G401.6 (cell line): ENCODE results near the gene PISD.
"Not testable (repeated sequence)": the region's sequence is repeated elsewhere in the genome, so short reads cannot be mapped to it uniquely, and the experiment has no call there.

Experiments used
- FAIRE-seq: peaks from 2 replicates; lab custom pipeline; 2012; peaks lifted over from hg19 to GRCh38; lab: Jason Lieb, UNC

PISD gene

GRCh38 chr22:31607696-31608095 lies 54.3 kb downstream of the PISD start:
- FAIRE-seq: no peak

DNA sequence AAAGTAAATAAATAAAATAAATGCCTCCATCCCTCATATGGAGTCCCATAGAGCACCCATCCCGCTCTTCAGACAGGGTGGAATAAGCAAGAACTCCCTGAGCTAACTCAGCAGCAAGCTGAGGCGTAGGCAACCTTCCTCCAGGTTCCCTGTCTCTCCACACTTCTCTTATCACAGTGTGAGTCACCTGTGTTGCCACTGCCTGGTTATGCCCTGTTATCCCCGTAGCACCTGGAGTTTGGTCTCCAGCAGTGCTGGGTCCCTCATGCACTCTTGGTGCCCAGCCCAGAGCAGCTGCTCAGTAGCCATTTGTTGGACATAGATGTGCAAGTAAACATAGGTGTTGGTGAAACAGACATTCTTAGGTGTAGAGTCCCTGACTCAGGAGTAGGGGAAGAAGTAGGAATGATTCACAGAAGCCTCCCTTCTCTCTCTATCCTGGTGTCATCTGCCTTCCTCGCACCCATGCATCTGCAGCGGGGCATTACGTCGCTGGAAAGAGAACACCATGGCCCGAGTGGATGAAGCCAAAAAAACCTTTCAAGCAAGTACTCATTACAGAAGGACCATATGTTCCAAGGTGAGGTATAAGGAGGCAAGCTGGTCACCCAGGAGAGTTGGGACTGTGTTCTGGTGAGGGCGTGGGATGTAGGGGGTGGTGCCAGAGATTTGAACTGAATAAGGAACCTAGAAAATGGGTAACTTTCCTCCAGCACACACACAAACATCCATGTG lies 56.0 kb downstream of the PISD start:
- FAIRE-seq: no peak

- FAIRE-seq: no peak
These were observed 57.0 kb downstream of the PISD start for GRCh38 chr22:31604746-31605705.

GRCh38 chr22:31604137-31604705 lies 57.8 kb downstream of the PISD start:
- no peak for FAIRE-seq

- no peak for FAIRE-seq
These were observed 58.4 kb downstream of the PISD start for GRCh38 chr22:31603574-31603973.

GRCh38 chr22:31603081-31603525 lies 58.9 kb downstream of the PISD start:
- FAIRE-seq: no peak

DNA sequence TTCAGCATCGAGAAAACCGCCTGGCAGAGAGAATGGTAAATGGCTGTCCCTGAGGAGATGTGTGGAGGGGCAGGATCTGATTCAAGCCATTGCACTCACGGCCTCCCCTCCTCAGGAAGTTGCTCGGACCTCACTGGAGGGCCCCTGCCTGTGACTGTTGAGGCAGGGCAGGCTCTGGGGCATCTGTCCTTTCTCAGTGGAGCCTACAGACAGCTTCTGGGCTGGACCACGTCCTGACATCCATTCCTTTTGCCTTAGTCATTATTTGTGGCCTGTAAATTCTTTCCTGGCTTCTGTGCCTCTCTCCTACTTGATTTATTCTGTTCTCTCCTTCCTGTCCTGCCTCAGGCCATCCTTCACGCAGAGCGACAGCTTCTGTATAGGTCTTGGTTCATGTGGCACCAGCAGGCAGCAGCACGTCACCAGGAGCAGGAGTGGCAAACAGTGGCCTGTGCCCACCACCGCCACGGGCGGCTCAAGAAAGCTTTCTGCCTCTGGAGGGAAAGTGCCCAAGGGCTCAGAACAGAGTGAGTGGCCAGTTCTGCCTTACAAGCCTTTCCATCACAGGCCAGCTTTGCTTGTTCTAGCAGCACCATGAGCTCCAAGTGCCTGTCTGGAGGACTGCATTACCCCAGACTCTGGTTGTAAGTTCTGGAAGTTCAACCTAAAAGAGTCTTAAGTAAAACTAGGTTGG lies 59.6 kb downstream of the PISD start:
- FAIRE-seq: no peak

DNA sequence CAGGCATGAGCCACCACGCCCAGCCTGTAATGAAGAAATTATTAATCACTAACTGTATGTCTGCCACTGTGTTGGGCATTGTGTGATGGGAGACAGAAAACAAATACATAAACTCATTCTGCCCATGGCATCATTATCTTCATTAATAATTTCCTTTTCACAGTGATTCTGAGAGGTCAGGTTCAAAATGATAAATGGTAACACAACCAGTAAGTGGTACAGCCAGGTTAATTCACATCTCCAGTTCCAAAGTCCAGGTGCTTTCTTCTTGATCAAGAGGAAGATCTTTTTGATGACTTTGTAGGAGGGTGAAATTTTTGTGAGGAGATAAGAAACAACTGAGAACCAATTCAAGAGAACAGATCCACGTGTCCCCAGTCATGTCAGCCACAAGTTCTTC lies 66.7 kb downstream of the PISD start:
- FAIRE-seq: no peak

- not testable (repeated sequence) for FAIRE-seq
These were observed 71.9 kb downstream of the PISD start for GRCh38 chr22:31590161-31590560.

- FAIRE-seq: no peak
These were observed 72.9 kb downstream of the PISD start for GRCh38 chr22:31588970-31589675.

- no peak for FAIRE-seq
These were observed 75.7 kb downstream of the PISD start for GRCh38 chr22:31586137-31586920.

DNA sequence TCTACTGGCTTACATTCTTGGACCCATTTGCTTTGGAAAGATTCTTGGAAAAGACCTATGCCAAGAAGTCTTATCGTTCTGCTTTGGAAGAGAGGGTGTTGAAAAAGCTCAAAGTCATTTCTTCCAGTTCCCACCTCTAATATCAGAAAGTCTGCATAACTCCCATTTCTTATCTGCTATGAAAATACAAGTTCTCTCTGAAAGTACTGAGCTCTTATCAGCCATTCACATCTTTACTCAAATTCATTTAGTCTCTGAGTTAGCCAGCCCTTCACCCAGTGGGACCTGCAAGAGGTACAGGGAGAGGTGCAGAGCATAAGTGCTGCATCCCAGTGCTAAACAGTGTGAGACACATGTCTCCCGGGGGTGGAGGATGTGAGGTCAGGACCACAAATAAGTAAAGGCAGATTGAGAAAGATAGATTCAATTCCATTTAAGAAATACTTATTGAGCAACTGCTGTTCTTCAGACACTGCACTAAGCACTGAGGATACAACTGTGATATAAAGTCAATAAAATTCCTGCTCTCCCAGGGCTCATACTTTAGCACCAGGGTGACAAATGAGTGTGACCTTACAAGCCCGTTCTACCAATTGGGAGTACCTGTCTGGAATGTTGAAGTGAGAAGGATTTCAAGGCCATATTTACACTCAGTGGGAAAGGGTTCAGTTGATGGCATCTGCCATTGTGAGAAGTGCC lies 76.7 kb downstream of the PISD start:
- FAIRE-seq: no peak

DNA sequence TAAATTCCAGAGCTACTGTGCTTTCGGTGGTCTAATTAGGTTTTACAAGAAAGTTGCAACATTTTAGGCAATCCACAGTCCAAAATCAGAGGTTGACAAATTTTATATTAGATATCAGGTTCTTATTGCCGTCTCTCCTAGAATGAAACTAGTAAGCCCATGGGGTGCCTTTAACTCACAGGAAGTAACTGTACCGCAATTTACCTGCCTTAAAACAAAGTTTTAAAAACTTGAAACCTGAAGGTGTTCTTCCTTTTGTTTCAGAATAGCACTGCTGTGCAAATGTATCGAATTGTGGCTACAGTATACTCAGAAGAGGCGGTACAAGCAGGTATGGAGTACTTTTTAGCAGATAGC lies 77.2 kb downstream of the PISD start:
- no peak for FAIRE-seq

DNA sequence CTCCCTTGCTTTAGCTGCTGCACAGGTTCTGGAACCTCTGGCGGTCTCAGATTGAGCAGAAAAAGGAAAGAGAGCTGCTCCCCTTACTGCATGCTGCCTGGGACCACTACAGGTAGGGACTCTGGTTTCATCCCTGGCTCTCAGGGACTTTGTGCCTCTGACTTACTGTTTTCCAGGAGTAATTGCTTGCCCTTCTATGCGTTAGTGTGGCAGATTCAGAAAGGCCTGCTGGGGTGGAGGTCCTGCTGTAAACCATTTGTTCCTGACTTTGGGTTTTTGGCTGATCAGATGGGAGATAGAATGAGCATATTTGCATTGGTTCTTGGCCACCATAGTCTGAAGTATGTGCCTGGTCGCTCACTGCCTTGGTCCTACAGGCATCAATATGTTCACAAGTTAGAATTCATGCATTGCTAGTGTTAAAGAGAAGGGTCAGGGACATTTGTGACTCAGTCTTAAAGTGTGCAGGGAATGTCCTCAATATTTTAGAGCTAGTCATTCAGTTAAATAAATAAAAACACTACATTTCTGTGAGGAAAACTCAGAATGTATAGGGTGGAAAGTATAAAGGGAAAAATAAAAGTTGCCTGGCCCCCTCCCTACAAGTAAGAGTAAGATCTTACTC lies 78.0 kb downstream of the PISD start:
- no peak for FAIRE-seq

DNA sequence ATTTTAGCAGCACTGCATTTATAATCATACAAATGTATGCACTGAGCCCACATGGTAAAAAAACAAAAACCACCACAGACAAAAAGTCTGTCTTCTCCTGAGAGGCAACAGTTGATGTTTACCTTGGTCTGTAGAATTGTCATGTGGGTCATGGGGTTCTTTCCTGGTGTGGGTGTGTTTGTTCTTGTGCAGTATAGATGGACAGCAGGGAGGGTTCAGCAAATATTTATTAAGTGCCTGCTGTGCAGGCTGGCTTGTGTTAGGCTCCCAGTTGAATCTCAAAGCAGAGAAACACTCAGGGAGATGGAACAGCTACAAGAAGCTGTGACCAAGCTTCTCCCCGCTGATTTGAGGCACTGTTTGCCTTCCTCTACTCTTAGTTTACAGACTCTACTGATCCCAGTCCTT lies 82.2 kb downstream of the PISD start:
- no peak for FAIRE-seq

DNA sequence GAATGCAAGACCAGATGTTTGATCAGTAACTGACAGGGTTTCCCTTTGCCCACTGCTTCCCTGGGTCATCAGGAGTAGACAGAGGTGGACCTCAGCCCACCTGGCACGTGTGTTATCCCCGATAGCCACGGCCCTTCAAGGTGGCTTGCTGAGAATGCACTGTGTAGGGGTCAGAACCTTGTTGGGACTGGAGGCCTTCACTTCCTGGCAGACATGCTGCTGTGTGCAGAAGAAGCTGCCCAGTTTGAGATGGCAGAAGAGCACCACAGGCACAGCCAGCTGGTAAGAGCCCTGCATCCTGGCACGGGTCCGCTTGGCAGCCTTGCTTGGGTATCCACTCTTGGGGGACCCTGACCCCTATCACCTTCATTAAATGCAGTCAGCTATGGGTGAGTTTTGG lies 83.8 kb downstream of the PISD start:
- no peak for FAIRE-seq

DNA sequence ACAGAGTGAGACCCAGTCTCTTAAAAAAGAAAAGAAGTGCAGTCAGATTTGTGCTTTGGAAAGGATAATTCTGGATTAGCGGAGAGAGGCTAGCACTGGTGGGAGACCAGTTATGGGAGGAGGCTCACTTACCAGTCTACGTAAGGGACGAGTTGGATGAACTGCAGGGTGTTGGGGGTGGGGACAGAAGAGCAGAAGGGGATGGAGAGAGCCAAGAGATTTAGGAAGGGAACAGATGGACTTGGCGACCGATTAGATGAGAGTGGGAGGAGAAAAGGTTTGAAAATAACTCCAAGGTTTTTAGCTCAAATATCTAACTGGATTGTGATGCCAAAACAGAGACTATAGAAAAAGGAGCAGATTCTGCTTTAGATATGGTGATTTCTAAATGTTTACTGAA lies 84.3 kb downstream of the PISD start:
- FAIRE-seq: no peak

DNA sequence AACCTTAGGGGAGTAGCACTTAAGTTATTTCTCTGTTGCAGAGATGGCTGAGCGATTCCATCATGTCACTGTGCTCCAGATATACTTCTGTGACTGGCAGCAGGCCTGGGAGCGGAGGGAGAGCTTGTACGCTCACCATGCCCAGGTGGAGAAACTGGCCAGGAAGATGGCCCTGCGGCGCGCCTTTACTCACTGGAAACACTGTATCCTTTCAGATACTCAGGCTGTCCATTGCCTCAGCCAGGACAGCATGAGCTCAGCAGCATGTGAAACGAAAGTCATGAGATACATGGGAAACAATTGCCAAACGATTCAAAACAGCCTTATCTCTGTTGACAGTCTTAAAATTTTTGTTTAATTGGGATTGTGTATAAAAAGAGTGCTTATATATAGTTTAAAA lies 86.8 kb downstream of the PISD start:
- FAIRE-seq: no peak

DNA sequence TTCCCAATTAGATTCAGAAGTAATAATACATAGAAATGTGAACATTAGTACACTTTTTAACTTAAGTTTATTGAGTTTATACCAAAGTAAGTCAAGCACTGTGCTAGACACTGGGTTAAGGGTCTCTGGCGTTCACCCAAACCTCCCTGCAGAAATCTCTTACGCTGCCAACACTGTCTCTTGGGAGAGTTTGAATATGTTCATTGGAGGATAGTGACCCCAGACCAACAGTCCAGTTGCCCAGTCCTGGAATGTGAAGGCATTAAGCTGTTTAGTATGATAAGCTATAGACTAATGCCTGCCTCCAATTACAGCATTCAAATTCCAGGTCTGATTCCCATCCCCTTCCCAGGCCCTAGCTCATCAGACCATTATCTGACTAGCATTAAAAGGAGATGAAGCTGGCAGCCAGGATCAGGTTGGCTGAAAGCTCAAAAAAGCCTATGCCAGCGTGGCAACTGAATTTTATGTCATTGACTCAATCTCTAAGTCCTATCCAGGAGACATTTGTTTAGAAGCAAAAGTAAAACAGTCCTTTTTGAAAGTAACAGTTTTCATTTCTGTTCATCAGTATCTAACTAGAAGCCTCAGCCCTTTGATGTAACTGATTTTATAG lies 87.9 kb downstream of the PISD start:
- no peak for FAIRE-seq

- FAIRE-seq: no peak
These were observed 89.1 kb downstream of the PISD start for GRCh38 chr22:31572939-31573338.
